GM21360 (cell line): ENCODE results near the gene POLR2A.

Experiments
- ATAC-seq: cut with Tn5 transposase; IDR thresholded peaks from one replicate; pipeline ENCODE4 v1.9.1; 2021; ENCODE audit warnings: mild to moderate bottlenecking, moderate library complexity; ENCODE audit not compliant: unreplicated experiment

Gene POLR2A

GRCh38 chr17:7502171-7502847 lies 18.1 kb downstream of the POLR2A start:
- no peak for ATAC-seq

GRCh38 chr17:7502987-7503386 lies 18.8 kb downstream of the POLR2A start:
- no peak for ATAC-seq

- ATAC-seq, result no peak
Measured at GRCh38 chr17:7503521-7503920, 19.4 kb downstream of the POLR2A start.

GRCh38 chr17:7508145-7508544 lies 24.0 kb downstream of the POLR2A start:
- no peak for ATAC-seq

GRCh38 chr17:7508846-7509245 lies 24.7 kb downstream of the POLR2A start:
- ATAC-seq, result no peak

GRCh38 chr17:7509937-7510336 lies 25.8 kb downstream of the POLR2A start:
- no peak for ATAC-seq

GRCh38 chr17:7511108-7511507 lies 26.9 kb downstream of the POLR2A start:
- ATAC-seq, result no peak

GRCh38 chr17:7512105-7512504 lies 27.9 kb downstream of the POLR2A start:
- ATAC-seq, result no peak

- no peak for ATAC-seq
Measured at GRCh38 chr17:7512824-7513540, 28.8 kb downstream of the POLR2A start.

- ATAC-seq, result no peak
Measured at GRCh38 chr17:7513850-7514419, 29.8 kb downstream of the POLR2A start.

- ATAC-seq, result no peak
Measured at GRCh38 chr17:7515911-7516610, 31.9 kb downstream of the POLR2A start.

- ATAC-seq, result no peak
Measured at GRCh38 chr17:7523033-7523432, 38.9 kb downstream of the POLR2A start.

- ATAC-seq, result no peak
Measured at GRCh38 chr17:7528842-7529241, 44.7 kb downstream of the POLR2A start.

- ATAC-seq, result no peak
Measured at GRCh38 chr17:7530023-7530900, 46.1 kb downstream of the POLR2A start.

GRCh38 chr17:7538050-7538449 lies 53.9 kb downstream of the POLR2A start:
- ATAC-seq, result no peak

- no peak for ATAC-seq
Measured at GRCh38 chr17:7538891-7539545, 54.9 kb downstream of the POLR2A start.

- no peak for ATAC-seq
Measured at GRCh38 chr17:7541074-7541621, 57.0 kb downstream of the POLR2A start.

GRCh38 chr17:7544911-7545310 lies 60.7 kb downstream of the POLR2A start:
- no peak for ATAC-seq

- no peak for ATAC-seq
Measured at GRCh38 chr17:7548585-7549400, 64.6 kb downstream of the POLR2A start, which contains the start of gene TNFSF12. TNFSF12 (plus strand) TSS chr17:7549058; CDS start chr17:7549154, 96 bp downstream.
